Nucleus accumbens (tissue), 56 donors: Measurements from ENCODE around the gene SESN2.

ENCODE experiments used
- DNase-seq, 56 donors: peaks; one replicate each; lab custom pipeline; 2025; lab: John Stamatoyannopoulos, UW

SESN2 gene

GRCh38 chr1:28259252-28259933 is at the start of gene SESN2:
TSS of gene SESN2 (plus strand) at chr1:28259518. CDS start at chr1:28259848, 330 bp downstream.
- DNase-seq = peak; percentile 78 to 99 (median 97)

- no peak for DNase-seq
Observed at GRCh38 chr1:28209700-28210099, 49.6 kb upstream of the SESN2 start.

- DNase-seq = no peak
Observed at GRCh38 chr1:28213315-28213714, 46.0 kb upstream of the SESN2 start.

- DNase-seq = no peak
Observed at GRCh38 chr1:28229089-28229488, 30.2 kb upstream of the SESN2 start.

- DNase-seq = no peak
Observed at GRCh38 chr1:28229996-28230395, 29.3 kb upstream of the SESN2 start.

- peak; percentile 26 to 98 (median 88) for DNase-seq
Observed at GRCh38 chr1:28232558-28233263, 26.6 kb upstream of the SESN2 start, which contains the start of gene DNAJC8. TSS of gene DNAJC8 (minus strand) at chr1:28233029. CDS start at chr1:28232998, 31 bp downstream.

GRCh38 chr1:28233264-28233606 is 26.1 kb upstream of the SESN2 start:
- peak in 2 of 56 donors; percentile 10 to 18 for DNase-seq

GRCh38 chr1:28235755-28236655 is 23.3 kb upstream of the SESN2 start, which contains the start of gene ATP5IF1:
TSS of gene ATP5IF1 (plus strand) at chr1:28236124. CDS start at chr1:28236184, 60 bp downstream.
- DNase-seq = peak; percentile 74 to 99 (median 97)

GRCh38 chr1:28236656-28237322 is 22.5 kb upstream of the SESN2 start:
- DNase-seq = peak in 4 of 56 donors; percentile 23 to 50 (median 28)

GRCh38 chr1:28239004-28239403 is 20.3 kb upstream of the SESN2 start:
- no peak for DNase-seq

- DNase-seq = no peak
Observed at GRCh38 chr1:28240024-28240423, 19.3 kb upstream of the SESN2 start.

GRCh38 chr1:28241638-28242241 is 17.6 kb upstream of the SESN2 start:
- no peak for DNase-seq

- DNase-seq = no peak
Observed at GRCh38 chr1:28243685-28244311, 15.5 kb upstream of the SESN2 start.

GRCh38 chr1:28244549-28245251 is 14.6 kb upstream of the SESN2 start:
- DNase-seq = no peak

GRCh38 chr1:28246427-28246832 is 12.9 kb upstream of the SESN2 start:
- no peak for DNase-seq

- DNase-seq = peak in 1 of 56 donors; percentile 15
Observed at GRCh38 chr1:28247612-28248272, 11.6 kb upstream of the SESN2 start.

GRCh38 chr1:28248273-28249012 is 10.9 kb upstream of the SESN2 start:
- DNase-seq = peak in 50 of 56 donors; percentile 15 to 90 (median 58)
